Astrocyte of the cerebellum (primary cell): ENCODE results near the gene ARL11.

Experiments used
- DNase-seq: peaks from one replicate; pipeline ENCODE4 v3.0.0-alpha.2; 2011; ENCODE audit warnings: low read depth
- H3K4me3 ChIP-seq: 2 replicates; pipeline ENCODE4 v1.5.1; 2011; ENCODE audit warnings: mild to moderate bottlenecking, low read depth, low read length, moderate library complexity
- CTCF ChIP-seq: IDR thresholded peaks from 2 replicates; pipeline ENCODE4 v1.5.1; 2012; ENCODE audit warnings: low read length, low read depth, moderate library complexity, mild to moderate bottlenecking; ENCODE audit errors: missing control alignments
- in situ Hi-C: cut with HindIII; loops from 2 replicates; pipeline ENCODE4 v1.10.0; 2017; ENCODE audit warnings: low sequenced_read_pairs

The ARL11 gene

GRCh38 chr13:49615836-49616675, 12.3 kb upstream of the ARL11 start:
- no peak for TF ChIP-seq CTCF
- no peak overlapping the region for H3K4me3 ChIP-seq
- in situ Hi-C loops: no loop called here
- no peak for DNase-seq

DNA sequence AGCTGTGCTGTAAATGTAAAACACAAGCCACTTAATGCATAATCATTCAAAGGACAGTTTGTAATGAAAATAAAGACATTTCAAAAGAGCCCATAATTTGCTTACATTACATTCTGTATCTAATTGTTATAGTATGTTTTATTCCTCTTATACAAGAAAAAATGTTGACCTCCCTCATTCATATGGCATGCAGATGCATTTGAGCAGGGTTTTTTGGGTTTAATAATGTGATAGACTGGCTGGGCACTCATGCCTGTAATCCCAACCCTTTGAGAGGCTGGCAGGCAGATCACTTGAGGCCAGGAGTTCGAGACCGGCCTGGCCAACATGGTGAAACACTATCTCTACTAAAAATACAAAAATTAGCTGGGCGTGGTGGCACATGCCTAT, 11.6 kb upstream of the ARL11 start:
- in situ Hi-C loops: no loop called here
- TF ChIP-seq CTCF: no peak
- no peak for DNase-seq
- no peak overlapping the region for H3K4me3 ChIP-seq

DNA sequence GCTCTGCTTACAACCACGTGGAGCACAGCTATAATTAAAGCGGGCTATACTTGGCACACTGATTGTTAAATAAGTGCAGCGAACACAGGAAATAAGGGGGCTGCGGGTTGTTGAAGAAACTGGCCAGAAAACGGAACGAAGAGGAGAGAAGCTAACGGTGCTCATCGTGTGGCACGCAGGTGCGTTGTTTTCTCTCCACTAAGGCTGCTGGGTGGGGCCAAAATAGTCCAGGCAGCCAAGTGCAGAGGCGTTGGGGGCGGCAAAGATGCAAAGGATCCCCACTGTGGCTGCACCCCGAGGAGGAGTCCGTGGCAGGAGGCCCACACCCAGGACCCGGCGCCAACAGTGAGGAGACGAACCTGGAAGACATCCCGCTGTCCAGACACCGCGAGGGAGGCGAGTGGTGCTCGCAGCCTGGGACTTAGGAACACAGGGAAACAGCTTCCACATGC, 8.1 kb upstream of the ARL11 start:
- H3K4me3 ChIP-seq: no peak overlapping the region
- no peak for DNase-seq
- in situ Hi-C loops: no loop called here
- TF ChIP-seq CTCF: no peak

- in situ Hi-C loops: no loop called here
- TF ChIP-seq CTCF: no peak
- H3K4me3 ChIP-seq: no peak overlapping the region
- DNase-seq: no peak
Observed at GRCh38 chr13:49622174-49622946, 5.9 kb upstream of the ARL11 start.

GRCh38 chr13:49624229-49624628, 4.1 kb upstream of the ARL11 start:
- in situ Hi-C loops: no loop called here
- no peak for TF ChIP-seq CTCF
- no peak for DNase-seq
- H3K4me3 ChIP-seq: no peak overlapping the region

- no peak for TF ChIP-seq CTCF
- no peak overlapping the region for H3K4me3 ChIP-seq
- in situ Hi-C loops: no loop called here
- no peak for DNase-seq
Observed at GRCh38 chr13:49625392-49626079, 2.8 kb upstream of the ARL11 start.
